Stimulated activated CD8-positive, alpha-beta memory T cell treated with anti-CD3 and anti-CD28 coated beads, Interleukin-4, amount 100 ng/mL, for 48 hours (primary cell): Measurements from ENCODE around the gene ABCF1.

Experiments
- DNase-seq: peaks from one replicate; pipeline ENCODE4 v3.0.0-alpha.2; 2020

ABCF1 gene

GRCh38 chr6:30640481-30640880 is 69.2 kb downstream of the ABCF1 start:
- no peak for DNase-seq

DNA sequence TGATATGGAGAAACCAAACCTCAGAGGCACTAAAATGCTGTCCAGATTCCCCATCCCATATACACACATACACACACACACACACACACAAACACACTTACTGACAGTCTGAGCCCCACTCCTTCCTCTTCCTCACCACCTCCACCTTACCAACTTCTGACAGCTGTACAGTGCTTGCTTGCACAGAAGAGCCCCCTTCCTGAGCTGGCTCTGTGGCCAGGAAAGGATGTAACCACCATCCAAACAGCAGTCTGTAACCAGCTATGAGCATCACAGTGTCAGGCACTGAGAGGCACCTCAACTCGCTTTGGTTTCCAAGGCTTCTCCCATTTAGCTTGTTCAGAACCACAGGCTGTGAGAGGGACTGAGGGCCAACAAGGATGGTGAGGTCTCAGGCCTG is 69.8 kb downstream of the ABCF1 start:
- DNase-seq = no peak
